Transverse colon (tissue), 4 donors: ENCODE data around the gene CAMK2D. TPM values are rescaled to one million over a fixed set of nuclear protein-coding genes. Genes with fewer than 3 reads are reported as not detected.

ENCODE experiments used
- DNase-seq: peaks from one replicate; pipeline ENCODE4 v3.0.0-alpha.2; 2019
- H3K27ac ChIP-seq, 4 donors: fragments of 200-600 bp; sonication (generic); 2 replicates each; pipeline ENCODE4 v1.5.1; 2016 to 2018; ENCODE audit warnings: inconsistent platforms in 4 of 4
- H3K27me3 ChIP-seq: fragments of 200-600 bp; sonication (generic); 2 replicates; pipeline ENCODE4 v1.5.1; 2017; ENCODE audit warnings: inconsistent platforms
- H3K36me3 ChIP-seq, 4 donors: fragments of 200-600 bp; sonication (generic); 2 replicates each; pipeline ENCODE4 v1.5.1; 2017 to 2019; ENCODE audit warnings: inconsistent platforms in 4 of 4
- H3K4me1 ChIP-seq, 4 donors: fragments of 200-600 bp; sonication (generic); 2 replicates each; pipeline ENCODE4 v1.5.1; 2017 to 2020; ENCODE audit warnings: inconsistent platforms in 4 of 4
- H3K4me3 ChIP-seq, 4 donors: fragments of 200-600 bp; sonication (generic); 1 replicate in 1 of 4; 2 replicates in 3 of 4; pipeline versions ENCODE4 v1.5.1 to v1.6.1; 2017 to 2019; ENCODE audit warnings: inconsistent platforms in 4 of 4
- H3K9me3 ChIP-seq, 2 donors: fragments of 200-600 bp; sonication (generic); 2 replicates each; pipeline ENCODE4 v1.5.1; 2017 to 2019; ENCODE audit warnings: inconsistent platforms in 2 of 2
- EP300 ChIP-seq: sonication (generic); formaldehyde crosslinking; IDR thresholded peaks from one replicate; pipeline ENCODE4 v1.6.1; 2017; ENCODE audit warnings: antibody characterized with exemption, low read depth
- POLR2A ChIP-seq: fragments of 450-650 bp; IDR thresholded peaks from one replicate; pipeline ENCODE4 v1.6.1; 2016; ENCODE audit warnings: antibody characterized with exemption, mild to moderate bottlenecking, moderate library complexity
- POLR2AphosphoS5 ChIP-seq, 3 donors: sonication (generic); formaldehyde crosslinking; IDR thresholded peaks; one replicate each; pipeline ENCODE4 v1.6.1; 2016; ENCODE audit warnings: antibody characterized with exemption in 3 of 3
- WGBS, 2 donors: methylation state at CpG; one replicate each; pipeline ENCODE4 v1.1.5; 2018; ENCODE audit warnings: low coverage in 1 of 2; 5-methylcytosine and 5-hydroxymethylcytosine counted together
- in situ Hi-C, 4 donors: fragments of 200-750 bp; cut with MboI; loops; one replicate each; pipeline versions ENCODE4 v1.15.0 to v1.15.1; 2017; ENCODE audit warnings: low sequenced_read_pairs in 3 of 4, low pct_ligation_motif_present in 1 of 4, low pct_unique_long_range_greater_than_20kb in 1 of 4
- intact Hi-C: fragments of 100-400 bp; cut with DNase I; formaldehyde crosslinking; loops from one replicate; pipeline ENCODE4 v1.15.1; 2023; ENCODE audit warnings: low total_unique reads
- total RNA-seq, 4 donors: library from RNA; depleted of rRNA; stranded (reverse); fragments of >200 nt; gene quantifications; one replicate each; pipeline ENCODE4 v1.1.0, GENCODE V29; 2016
- TF ChIP-seq, protein P1 (sequence below), 5 experiments: fragments of 200-600 bp in 3 of 5; fragments of 450-650 bp in 2 of 5; sonication (generic) in 3 of 5; IDR thresholded peaks; 1 replicate in 2 of 5; 2 replicates in 3 of 5; pipeline ENCODE4 v1.5.1; 2016 to 2017; ENCODE audit warnings: antibody characterized with exemption in 5 of 5, inconsistent platforms in 3 of 5, mild to moderate bottlenecking in 2 of 5, moderate library complexity in 1 of 5

Gene CAMK2D
- total RNA-seq, 4 donors from 2014 or later, result 54.5 to 107 (median 84.7) TPM

GRCh38 chr4:113594231-113594556 is 167.3 kb downstream of the CAMK2D start:
- Histone ChIP-seq H3K4me3 (no peak overlapping the region), H3K27ac (no peak overlapping the region), H3K4me1 (peaks cover 0 to 9% (median 4%) of the 10 kb centered on the region in 4 donors), H3K9me3 (no peaks in the 10 kb centered on the region), H3K27me3 (no peaks in the 10 kb centered on the region), H3K36me3 (no peaks in the 10 kb centered on the region)
- in situ Hi-C loops, result no loop called here
- TF ChIP-seq, protein P1, sequence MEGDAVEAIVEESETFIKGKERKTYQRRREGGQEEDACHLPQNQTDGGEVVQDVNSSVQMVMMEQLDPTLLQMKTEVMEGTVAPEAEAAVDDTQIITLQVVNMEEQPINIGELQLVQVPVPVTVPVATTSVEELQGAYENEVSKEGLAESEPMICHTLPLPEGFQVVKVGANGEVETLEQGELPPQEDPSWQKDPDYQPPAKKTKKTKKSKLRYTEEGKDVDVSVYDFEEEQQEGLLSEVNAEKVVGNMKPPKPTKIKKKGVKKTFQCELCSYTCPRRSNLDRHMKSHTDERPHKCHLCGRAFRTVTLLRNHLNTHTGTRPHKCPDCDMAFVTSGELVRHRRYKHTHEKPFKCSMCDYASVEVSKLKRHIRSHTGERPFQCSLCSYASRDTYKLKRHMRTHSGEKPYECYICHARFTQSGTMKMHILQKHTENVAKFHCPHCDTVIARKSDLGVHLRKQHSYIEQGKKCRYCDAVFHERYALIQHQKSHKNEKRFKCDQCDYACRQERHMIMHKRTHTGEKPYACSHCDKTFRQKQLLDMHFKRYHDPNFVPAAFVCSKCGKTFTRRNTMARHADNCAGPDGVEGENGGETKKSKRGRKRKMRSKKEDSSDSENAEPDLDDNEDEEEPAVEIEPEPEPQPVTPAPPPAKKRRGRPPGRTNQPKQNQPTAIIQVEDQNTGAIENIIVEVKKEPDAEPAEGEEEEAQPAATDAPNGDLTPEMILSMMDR (IDR thresholded peaks at IDR 0.05), result no peak
- TF ChIP-seq EP300, result no peak
- no peak for DNase-seq
- intact Hi-C loops, result no loop called here
- 76% methylated on average over 2 of the region's 2 CpGs; no CpG with 5 or more reads in 1 of the 2 donors for WGBS, 2 donors

DNA sequence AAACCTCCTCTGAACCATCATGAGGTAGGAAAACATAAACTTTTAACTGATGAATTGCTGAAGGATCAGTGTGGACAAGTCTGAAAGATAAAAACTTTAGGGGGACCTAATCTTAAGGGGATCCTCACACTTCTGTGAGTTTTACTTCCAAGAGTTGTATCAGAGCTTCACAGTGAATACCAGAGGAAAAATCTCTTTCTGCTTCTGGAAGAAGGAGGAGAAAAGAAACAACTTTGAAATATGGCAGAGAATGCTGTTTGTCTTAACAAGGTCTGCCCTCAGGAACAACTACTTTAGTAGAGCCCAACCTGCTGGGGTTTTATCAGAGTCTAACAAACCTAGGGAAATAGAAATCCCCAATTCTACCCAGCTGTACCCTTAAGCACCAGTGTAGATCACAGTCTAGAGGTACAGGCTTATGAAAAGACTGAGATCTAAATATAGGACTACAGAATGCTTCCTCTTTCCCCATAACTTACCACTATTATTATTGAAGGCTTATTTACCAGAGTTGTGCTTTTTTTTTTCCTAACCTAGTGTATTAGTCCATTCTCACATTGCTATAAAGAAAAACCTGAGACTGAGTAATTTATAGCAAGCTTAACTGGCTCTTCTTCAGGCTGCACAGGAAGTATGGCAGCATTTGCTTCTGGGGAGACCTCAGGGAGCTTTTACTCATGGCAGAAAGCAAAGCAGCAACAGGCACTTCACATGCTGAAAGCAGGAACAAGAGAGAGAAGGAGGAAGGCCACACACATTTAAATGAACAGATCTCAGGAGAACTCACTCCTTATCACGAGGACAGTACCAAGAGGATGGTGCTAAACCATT is 167.9 kb downstream of the CAMK2D start:
- 82% methylated on average over 1 of the region's 1 CpG; no CpG with 5 or more reads in 1 of the 2 donors for WGBS, 2 donors
- DNase-seq, result no peak
- Histone ChIP-seq H3K4me1 (peaks cover 0 to 9% (median 4%) of the 10 kb centered on the region in 4 donors), H3K4me3 (no peak overlapping the region), H3K27me3 (no peaks in the 10 kb centered on the region), H3K9me3 (no peaks in the 10 kb centered on the region), H3K27ac (no peak overlapping the region), H3K36me3 (no peaks in the 10 kb centered on the region)
- intact Hi-C loops, result no loop called here
- TF ChIP-seq POLR2A, result no peak
- in situ Hi-C loops, result no loop called here

GRCh38 chr4:113591982-113592381 is 169.6 kb downstream of the CAMK2D start:
- DNase-seq, result no peak
- no peak overlapping the region for H3K4me3 ChIP-seq
- no peaks in the 10 kb centered on the region for H3K36me3 ChIP-seq
- no peak overlapping the region for H3K27ac ChIP-seq
- no peaks in the 10 kb centered on the region for H3K9me3 ChIP-seq
- no peak for TF ChIP-seq EP300
- TF ChIP-seq, protein P1 (IDR thresholded peaks at IDR 0.05), result no peak
- TF ChIP-seq POLR2AphosphoS5 (IDR thresholded peaks at IDR 0.05), result no peak
- no peak for TF ChIP-seq POLR2A
- 56 to 58% methylated on average over 1 of the region's 1 CpG for WGBS, 2 donors
- intact Hi-C loops, result no loop called here
- peaks cover 0 to 11% (median under 1%) of the 10 kb centered on the region in 4 donors for H3K4me1 ChIP-seq
- H3K27me3 ChIP-seq, result no peaks in the 10 kb centered on the region
- in situ Hi-C loops, result no loop called here

- intact Hi-C loops, result no loop called here
- no peaks in the 10 kb centered on the region for H3K36me3 ChIP-seq
- H3K9me3 ChIP-seq, result no peaks in the 10 kb centered on the region
- in situ Hi-C loops, result no loop called here
- 90 to 94% methylated on average over 4 of the region's 4 CpGs for WGBS, 2 donors
- no peak overlapping the region for H3K4me3 ChIP-seq
- H3K4me1 ChIP-seq, result peaks cover 0 to 28% (median 0%) of the 10 kb centered on the region in 4 donors
- DNase-seq, result no peak
- H3K27ac ChIP-seq, result no peak overlapping the region
- TF ChIP-seq POLR2AphosphoS5 (IDR thresholded peaks at IDR 0.05) (no peak), EP300 (no peak), POLR2A (no peak)
- TF ChIP-seq, protein P1 (IDR thresholded peaks at IDR 0.05), result no peak
- no peaks in the 10 kb centered on the region for H3K27me3 ChIP-seq
These were observed 172.5 kb downstream of the CAMK2D start for GRCh38 chr4:113588895-113589668.
